HG03571 (cell line): ENCODE results near the gene SLC13A3.

Experiments used
- ATAC-seq: cut with Tn5 transposase; IDR thresholded peaks from one replicate; pipeline ENCODE4 v1.9.1; 2021; ENCODE audit not compliant: unreplicated experiment

SLC13A3 gene

GRCh38 chr20:46637427-46638133 lies 13.7 kb downstream of the SLC13A3 start:
- no peak for ATAC-seq

- no peak for ATAC-seq
Measured at GRCh38 chr20:46637020-46637419, 14.2 kb downstream of the SLC13A3 start.

GRCh38 chr20:46636514-46636913 lies 14.7 kb downstream of the SLC13A3 start:
- no peak for ATAC-seq

- ATAC-seq = no peak
Measured at GRCh38 chr20:46635514-46636136, 15.6 kb downstream of the SLC13A3 start.

- ATAC-seq = no peak
Measured at GRCh38 chr20:46634528-46634927, 16.7 kb downstream of the SLC13A3 start.

GRCh38 chr20:46631874-46632446 lies 19.3 kb downstream of the SLC13A3 start:
- ATAC-seq = no peak

- ATAC-seq = no peak
Measured at GRCh38 chr20:46631212-46631869, 19.9 kb downstream of the SLC13A3 start.

- no peak for ATAC-seq
Measured at GRCh38 chr20:46630306-46630705, 21.0 kb downstream of the SLC13A3 start.

- no peak for ATAC-seq
Measured at GRCh38 chr20:46629341-46629740, 21.9 kb downstream of the SLC13A3 start.

GRCh38 chr20:46627234-46627633 lies 24.0 kb downstream of the SLC13A3 start:
- ATAC-seq = no peak

- no peak for ATAC-seq
Measured at GRCh38 chr20:46626758-46627157, 24.5 kb downstream of the SLC13A3 start.

- ATAC-seq = no peak
Measured at GRCh38 chr20:46625875-46626373, 25.3 kb downstream of the SLC13A3 start.

- no peak for ATAC-seq
Measured at GRCh38 chr20:46624946-46625345, 26.3 kb downstream of the SLC13A3 start.

GRCh38 chr20:46622165-46622564 lies 29.1 kb downstream of the SLC13A3 start:
- ATAC-seq = no peak

- ATAC-seq = no peak
Measured at GRCh38 chr20:46621492-46621891, 29.8 kb downstream of the SLC13A3 start.

- no peak for ATAC-seq
Measured at GRCh38 chr20:46619445-46619844, 31.8 kb downstream of the SLC13A3 start.

GRCh38 chr20:46618316-46619100 lies 32.8 kb downstream of the SLC13A3 start:
- no peak for ATAC-seq

- ATAC-seq = no peak
Measured at GRCh38 chr20:46614503-46614902, 36.8 kb downstream of the SLC13A3 start.

GRCh38 chr20:46610145-46610544 lies 41.1 kb downstream of the SLC13A3 start:
- ATAC-seq = no peak

GRCh38 chr20:46609043-46609442 lies 42.2 kb downstream of the SLC13A3 start:
- ATAC-seq = no peak
